ENCODE measurements around the gene GPSM1. TPM values are rescaled to one million over a fixed set of nuclear protein-coding genes. Genes with fewer than 3 reads are reported as not detected.
A peak's percentile ranks its signal among the peaks of the same experiment; 100 is the strongest.
"Not testable (repeated sequence)": the region's sequence is repeated elsewhere in the genome, so short reads cannot be mapped to it uniquely, and the experiment has no call there.

Gene GPSM1
- total RNA-seq, 2 experiments from 2014 or later: 9.0 TPM

GRCh38 chr9:136318111-136318775, 9.1 kb upstream of the GPSM1 start:
- Mint-ChIP-seq H3K4me1 (ENCODE audit: low read depth) (no peaks in the 10 kb centered on the region), H3K27ac (no peak overlapping the region), H3K36me3 (ENCODE audit: low read depth) (no peaks in the 10 kb centered on the region), H3K4me3 (no peak overlapping the region), H3K9me3 (peaks cover 17% of the 10 kb centered on the region), H3K27me3 (ENCODE audit: low read depth) (no peaks in the 10 kb centered on the region)
- CTCF ChIA-PET: no interaction called here
- intact Hi-C loops (cut with micrococcal nuclease): no loop called here
- DNase-seq: no peak

- Mint-ChIP-seq H3K27ac (no peak overlapping the region), H3K36me3 (ENCODE audit: low read depth) (no peaks in the 10 kb centered on the region), H3K4me3 (no peak overlapping the region), H3K9me3 (peaks cover 17% of the 10 kb centered on the region), H3K4me1 (ENCODE audit: low read depth) (no peaks in the 10 kb centered on the region), H3K27me3 (ENCODE audit: low read depth) (no peaks in the 10 kb centered on the region)
- CTCF ChIA-PET: no interaction called here
- intact Hi-C loops (cut with micrococcal nuclease): no loop called here
- DNase-seq: no peak
These were observed 8.5 kb upstream of the GPSM1 start for GRCh38 chr9:136318776-136319241.

- H3K4me1 Mint-ChIP-seq (ENCODE audit: low read depth); H3K27ac Mint-ChIP-seq; CTCF ChIA-PET; H3K36me3 Mint-ChIP-seq (ENCODE audit: low read depth); H3K4me3 Mint-ChIP-seq; intact Hi-C loops (cut with micrococcal nuclease); H3K27me3 Mint-ChIP-seq (ENCODE audit: low read depth); DNase-seq: not testable (repeated sequence)
- H3K9me3 Mint-ChIP-seq: peaks cover 17% of the 10 kb centered on the region
These were observed 8.1 kb upstream of the GPSM1 start for GRCh38 chr9:136319244-136319643.

- H3K27me3 Mint-ChIP-seq (ENCODE audit: low read depth); H3K4me1 Mint-ChIP-seq (ENCODE audit: low read depth); DNase-seq; H3K36me3 Mint-ChIP-seq (ENCODE audit: low read depth); H3K27ac Mint-ChIP-seq; H3K4me3 Mint-ChIP-seq; CTCF ChIA-PET; intact Hi-C loops (cut with micrococcal nuclease): not testable (repeated sequence)
- peaks cover 11% of the 10 kb centered on the region for H3K9me3 Mint-ChIP-seq
These were observed 7.4 kb upstream of the GPSM1 start for GRCh38 chr9:136319955-136320354.

GRCh38 chr9:136320972-136321371, 6.4 kb upstream of the GPSM1 start:
- H3K27me3 Mint-ChIP-seq (ENCODE audit: low read depth); CTCF ChIA-PET: not testable (repeated sequence)

GRCh38 chr9:136321561-136321960, 5.8 kb upstream of the GPSM1 start:
- H3K4me1 Mint-ChIP-seq (ENCODE audit: low read depth): no peaks in the 10 kb centered on the region
- H3K27me3 Mint-ChIP-seq (ENCODE audit: low read depth): no peaks in the 10 kb centered on the region
- H3K4me3 Mint-ChIP-seq: no peak overlapping the region
- DNase-seq: no peak
- intact Hi-C loops (cut with micrococcal nuclease): no loop called here
- no peak overlapping the region for H3K27ac Mint-ChIP-seq
- CTCF ChIA-PET: no interaction called here
- no peaks in the 10 kb centered on the region for H3K36me3 Mint-ChIP-seq (ENCODE audit: low read depth)
- no peaks in the 10 kb centered on the region for H3K9me3 Mint-ChIP-seq

More at GRCh38 chr9:136320972-136321371, 6.4 kb upstream of the GPSM1 start:
- intact Hi-C loops (cut with micrococcal nuclease); H3K4me1 Mint-ChIP-seq (ENCODE audit: low read depth); H3K27ac Mint-ChIP-seq; DNase-seq; H3K4me3 Mint-ChIP-seq; H3K36me3 Mint-ChIP-seq (ENCODE audit: low read depth); H3K9me3 Mint-ChIP-seq: not testable (repeated sequence)

GRCh38 chr9:136322756-136323330, 4.5 kb upstream of the GPSM1 start:
- H3K27ac Mint-ChIP-seq: no peak overlapping the region
- H3K36me3 Mint-ChIP-seq (ENCODE audit: low read depth): no peaks in the 10 kb centered on the region
- intact Hi-C loops (cut with micrococcal nuclease): no loop called here
- no peaks in the 10 kb centered on the region for H3K27me3 Mint-ChIP-seq (ENCODE audit: low read depth)
- H3K4me3 Mint-ChIP-seq: no peak overlapping the region
- H3K4me1 Mint-ChIP-seq (ENCODE audit: low read depth): peaks cover 2% of the 10 kb centered on the region
- CTCF ChIA-PET: no interaction called here
- no peaks in the 10 kb centered on the region for H3K9me3 Mint-ChIP-seq
- DNase-seq: no peak

- CTCF ChIA-PET: no interaction called here
- peaks cover 2% of the 10 kb centered on the region for H3K4me1 Mint-ChIP-seq (ENCODE audit: low read depth)
These were observed 4.0 kb upstream of the GPSM1 start for GRCh38 chr9:136323371-136323789.

GRCh38 chr9:136324501-136325300, 2.6 kb upstream of the GPSM1 start:
- H3K4me3 Mint-ChIP-seq: no peak overlapping the region
- peaks cover 8% of the 10 kb centered on the region for H3K4me1 Mint-ChIP-seq (ENCODE audit: low read depth)
- no peaks in the 10 kb centered on the region for H3K27me3 Mint-ChIP-seq (ENCODE audit: low read depth)
- H3K36me3 Mint-ChIP-seq (ENCODE audit: low read depth): no peaks in the 10 kb centered on the region
- H3K9me3 Mint-ChIP-seq: no peaks in the 10 kb centered on the region
- H3K27ac Mint-ChIP-seq: no peak overlapping the region
- intact Hi-C loops (cut with micrococcal nuclease): no loop called here
- no peak for DNase-seq
- CTCF ChIA-PET: no interaction called here

More at GRCh38 chr9:136323371-136323789, 4.0 kb upstream of the GPSM1 start:
- intact Hi-C loops (cut with micrococcal nuclease): no loop called here
- no peak overlapping the region for H3K4me3 Mint-ChIP-seq
- H3K27me3 Mint-ChIP-seq (ENCODE audit: low read depth): no peaks in the 10 kb centered on the region
- H3K36me3 Mint-ChIP-seq (ENCODE audit: low read depth): no peaks in the 10 kb centered on the region
- DNase-seq: no peak
- no peak overlapping the region for H3K27ac Mint-ChIP-seq
- H3K9me3 Mint-ChIP-seq: no peaks in the 10 kb centered on the region

GRCh38 chr9:136325358-136325757, 2.0 kb upstream of the GPSM1 start:
- Mint-ChIP-seq H3K9me3 (no peaks in the 10 kb centered on the region), H3K36me3 (ENCODE audit: low read depth) (no peaks in the 10 kb centered on the region), H3K27ac (no peak overlapping the region), H3K4me3 (no peak overlapping the region), H3K4me1 (ENCODE audit: low read depth) (peaks cover 8% of the 10 kb centered on the region), H3K27me3 (ENCODE audit: low read depth) (no peaks in the 10 kb centered on the region)
- intact Hi-C loops (cut with micrococcal nuclease): no loop called here
- CTCF ChIA-PET: no interaction called here
- no peak for DNase-seq

GRCh38 chr9:136326061-136326760, 1.1 kb upstream of the GPSM1 start:
- intact Hi-C loops (cut with micrococcal nuclease): no loop called here
- Mint-ChIP-seq H3K4me3 (peak overlapping the region; percentile 69), H3K9me3 (no peaks in the 10 kb centered on the region), H3K4me1 (ENCODE audit: low read depth) (peaks cover 8% of the 10 kb centered on the region), H3K27me3 (ENCODE audit: low read depth) (no peaks in the 10 kb centered on the region), H3K27ac (no peak overlapping the region), H3K36me3 (ENCODE audit: low read depth) (no peaks in the 10 kb centered on the region)
- no peak for DNase-seq
- CTCF ChIA-PET: no interaction called here

- Mint-ChIP-seq H3K36me3 (ENCODE audit: low read depth) (no peaks in the 10 kb centered on the region), H3K4me3 (peak overlapping the region; percentile 69), H3K27ac (no peak overlapping the region), H3K9me3 (no peaks in the 10 kb centered on the region), H3K27me3 (ENCODE audit: low read depth) (no peaks in the 10 kb centered on the region), H3K4me1 (ENCODE audit: low read depth) (peaks cover 8% of the 10 kb centered on the region)
- DNase-seq: no peak
- CTCF ChIA-PET: no interaction called here
- intact Hi-C loops (cut with micrococcal nuclease): no loop called here
These were observed 507 bp upstream of the GPSM1 start for GRCh38 chr9:136326761-136327303.

Data from activated naive CD4-positive, alpha-beta T cell treated with anti-CD3 and anti-CD28 coated beads for 36 hours (primary cell).